Thyroid gland (tissue), 4 donors: ENCODE results near the gene ASCC1. TPM values are rescaled to one million over a fixed set of nuclear protein-coding genes. Genes with fewer than 3 reads are reported as not detected.

Experiments used
- DNase-seq, 2 donors: peaks; one replicate each; pipeline ENCODE4 v3.0.0-alpha.2; 2019
- H3K27ac ChIP-seq, 3 donors: fragments of 200-600 bp; sonication (generic); 1 replicate in 2 of 3; 2 replicates in 1 of 3; pipeline ENCODE4 v1.5.1; 2016 to 2019; ENCODE audit warnings: mild to moderate bottlenecking in 1 of 3, moderate library complexity in 1 of 3
- H3K27me3 ChIP-seq: fragments of 200-600 bp; sonication (generic); one replicate; pipeline ENCODE4 v1.5.1; 2019
- H3K36me3 ChIP-seq, 2 donors: fragments of 200-600 bp; sonication (generic); one replicate each; pipeline ENCODE4 v1.5.1; 2016 to 2019
- H3K4me1 ChIP-seq, 2 donors: fragments of 200-600 bp; sonication (generic); one replicate each; pipeline ENCODE4 v1.5.1; 2017 to 2019
- H3K4me3 ChIP-seq, 3 donors: fragments of 200-600 bp; sonication (generic); replicated peaks in 1 of 3; 1 replicate in 2 of 3; 2 replicates in 1 of 3; pipeline ENCODE4 v1.5.1; 2016; ENCODE audit warnings: mild to moderate bottlenecking in 1 of 3
- H3K9me3 ChIP-seq: fragments of 200-600 bp; sonication (generic); one replicate; pipeline ENCODE4 v1.5.1; 2017
- POLR2A ChIP-seq, 2 donors: fragments of 450-650 bp; IDR thresholded peaks; one replicate each; pipeline ENCODE4 v1.6.1; 2017; ENCODE audit warnings: antibody characterized with exemption in 2 of 2, mild to moderate bottlenecking in 2 of 2, moderate library complexity in 1 of 2
- WGBS, 2 donors: methylation state at CpG; one replicate each; pipeline ENCODE4 v1.1.5; 2017; 5-methylcytosine and 5-hydroxymethylcytosine counted together
- intact Hi-C: fragments of 100-400 bp; cut with DNase I; formaldehyde crosslinking; loops from one replicate; pipeline ENCODE4 v1.15.1; 2023
- total RNA-seq, 4 donors: library from RNA; depleted of rRNA; stranded (reverse); fragments of >200 nt; gene quantifications; one replicate each; pipeline ENCODE4 v1.2.3, GENCODE V29; 2016
- TF ChIP-seq, protein P1 (sequence below), 6 experiments: fragments of 200-600 bp in 3 of 6; fragments of 450-650 bp in 3 of 6; sonication (generic) in 3 of 6; IDR thresholded peaks; one replicate each; pipeline ENCODE4 v1.5.1; 2016 to 2019; ENCODE audit warnings: antibody characterized with exemption in 6 of 6, mild to moderate bottlenecking in 2 of 6, inconsistent platforms in 1 of 6, moderate library complexity in 1 of 6

ASCC1 gene
- total RNA-seq, 4 donors from 2014 or later = 26.7 to 30.3 (median 28.1) TPM

DNA sequence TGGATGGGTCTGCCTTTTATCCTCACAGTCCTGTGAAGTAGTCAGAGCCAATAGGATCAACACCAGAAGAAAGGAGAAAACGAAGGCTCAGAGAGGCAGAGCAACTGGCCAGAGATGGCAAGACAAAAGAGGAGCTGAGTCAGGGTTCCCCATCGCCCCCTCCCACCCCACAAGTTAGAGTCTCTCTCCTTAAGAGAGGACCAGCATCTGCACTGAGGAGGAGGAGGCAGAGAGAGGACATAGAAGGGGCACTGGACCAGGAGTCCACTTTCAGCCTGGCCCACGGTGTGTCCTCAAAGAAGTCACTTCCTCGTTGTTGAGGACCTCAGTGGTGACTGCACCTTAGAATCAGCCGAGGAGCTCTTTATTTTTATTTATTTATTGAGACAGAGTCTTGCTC lies 139.3 kb downstream of the ASCC1 start:
- no peaks in the 10 kb centered on the region for H3K9me3 ChIP-seq
- no peaks in the 10 kb centered on the region for H3K36me3 ChIP-seq
- H3K4me1 ChIP-seq = no peaks in the 10 kb centered on the region
- intact Hi-C loops = no loop called here
- no peaks in the 10 kb centered on the region for H3K27me3 ChIP-seq
- H3K27ac ChIP-seq = no peak overlapping the region
- TF ChIP-seq POLR2A (IDR thresholded peaks at IDR 0.05) = no peak
- TF ChIP-seq, protein P1, sequence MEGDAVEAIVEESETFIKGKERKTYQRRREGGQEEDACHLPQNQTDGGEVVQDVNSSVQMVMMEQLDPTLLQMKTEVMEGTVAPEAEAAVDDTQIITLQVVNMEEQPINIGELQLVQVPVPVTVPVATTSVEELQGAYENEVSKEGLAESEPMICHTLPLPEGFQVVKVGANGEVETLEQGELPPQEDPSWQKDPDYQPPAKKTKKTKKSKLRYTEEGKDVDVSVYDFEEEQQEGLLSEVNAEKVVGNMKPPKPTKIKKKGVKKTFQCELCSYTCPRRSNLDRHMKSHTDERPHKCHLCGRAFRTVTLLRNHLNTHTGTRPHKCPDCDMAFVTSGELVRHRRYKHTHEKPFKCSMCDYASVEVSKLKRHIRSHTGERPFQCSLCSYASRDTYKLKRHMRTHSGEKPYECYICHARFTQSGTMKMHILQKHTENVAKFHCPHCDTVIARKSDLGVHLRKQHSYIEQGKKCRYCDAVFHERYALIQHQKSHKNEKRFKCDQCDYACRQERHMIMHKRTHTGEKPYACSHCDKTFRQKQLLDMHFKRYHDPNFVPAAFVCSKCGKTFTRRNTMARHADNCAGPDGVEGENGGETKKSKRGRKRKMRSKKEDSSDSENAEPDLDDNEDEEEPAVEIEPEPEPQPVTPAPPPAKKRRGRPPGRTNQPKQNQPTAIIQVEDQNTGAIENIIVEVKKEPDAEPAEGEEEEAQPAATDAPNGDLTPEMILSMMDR (IDR thresholded peaks at IDR 0.05) = no peak
- DNase-seq = no peak
- WGBS, 2 donors = 64 to 78% methylated on average over 5 of the region's 5 CpGs
- H3K4me3 ChIP-seq = no peak overlapping the region

DNA sequence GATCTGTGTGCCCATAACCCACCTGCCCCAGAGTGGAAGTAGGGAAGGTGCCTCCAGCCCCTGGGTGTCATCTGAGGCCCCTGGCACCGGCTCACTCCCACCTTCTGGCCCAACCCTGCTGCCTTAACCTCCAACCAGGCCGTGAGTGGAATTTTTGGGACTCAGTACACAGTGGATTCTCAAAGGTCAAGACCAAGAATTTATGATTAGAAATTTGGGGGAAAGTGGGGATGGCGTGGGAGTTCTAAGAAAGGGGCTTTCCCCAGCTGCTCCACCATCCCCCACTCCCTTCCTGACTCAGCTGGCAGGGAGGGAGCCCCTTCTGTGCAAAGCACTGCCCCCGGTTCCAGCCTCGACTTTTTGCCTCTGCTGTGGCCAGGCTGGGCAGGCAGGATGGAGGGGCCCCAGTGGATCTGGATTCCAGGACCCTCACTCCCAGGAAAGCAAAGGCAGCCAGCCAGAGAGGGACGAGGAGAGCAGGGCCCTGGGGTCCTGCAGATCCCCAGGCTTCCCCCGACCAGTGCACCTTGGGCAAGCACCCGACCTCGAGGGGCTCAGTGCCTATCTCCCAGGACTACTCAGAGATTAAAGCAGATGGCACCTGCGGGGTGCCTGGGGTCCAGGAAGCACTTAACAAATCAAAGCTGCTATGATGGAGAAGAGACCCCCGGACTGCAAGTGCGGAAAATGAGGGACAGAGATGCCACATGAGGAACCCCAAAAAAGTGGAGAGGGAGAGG lies 140.5 kb downstream of the ASCC1 start:
- no peak for TF ChIP-seq POLR2A (IDR thresholded peaks at IDR 0.05)
- TF ChIP-seq, protein P1 (IDR thresholded peaks at IDR 0.05) = no peak
- DNase-seq = no peak
- WGBS, 2 donors = 78 to 86% methylated on average over 11 to 12 of the region's 12 CpGs
- no peaks in the 10 kb centered on the region for H3K36me3 ChIP-seq
- no peaks in the 10 kb centered on the region for H3K4me1 ChIP-seq
- intact Hi-C loops = no loop called here
- no peak overlapping the region for H3K27ac ChIP-seq
- H3K4me3 ChIP-seq = no peak overlapping the region
- no peaks in the 10 kb centered on the region for H3K27me3 ChIP-seq
- no peaks in the 10 kb centered on the region for H3K9me3 ChIP-seq

DNA sequence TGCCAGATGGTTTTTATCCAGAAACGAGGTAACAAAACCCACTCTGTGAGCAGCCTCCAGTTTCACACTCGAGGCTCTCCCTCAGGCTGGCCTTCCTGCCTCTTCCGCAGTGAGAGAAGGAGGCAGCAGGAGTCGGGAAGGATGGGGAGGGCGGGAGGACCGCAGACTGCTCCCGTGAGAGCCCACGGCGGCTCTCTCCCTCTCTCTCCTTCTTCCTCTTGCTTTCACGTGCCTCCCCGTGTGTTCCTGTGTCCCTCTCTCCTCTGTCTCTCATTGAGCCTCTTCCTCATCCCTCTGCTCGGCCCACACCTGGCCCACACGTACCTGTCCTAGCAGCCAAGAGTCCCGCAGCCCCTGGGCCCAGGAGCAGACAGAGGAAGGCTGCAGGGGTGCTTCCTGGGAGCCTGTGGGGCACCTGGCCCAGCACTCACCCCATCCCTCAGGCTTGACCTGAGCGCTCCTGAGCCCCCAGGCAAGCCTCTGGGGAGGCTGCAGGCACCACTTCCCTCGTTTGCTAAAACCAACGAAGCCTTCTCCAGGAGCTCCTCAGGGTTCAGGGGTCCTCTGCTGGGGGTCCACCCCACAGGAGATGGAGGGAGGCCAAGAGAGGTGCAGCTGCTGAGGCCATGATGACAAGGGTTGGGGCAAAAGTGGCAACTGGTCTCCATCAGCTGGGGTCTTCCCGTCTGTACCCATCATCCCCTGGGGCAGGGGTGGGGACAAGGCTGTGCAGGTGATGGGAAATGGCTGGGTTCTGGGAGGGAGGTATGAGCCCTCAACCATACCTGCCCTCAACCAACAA lies 141.3 kb downstream of the ASCC1 start:
- intact Hi-C loops = no loop called here
- Histone ChIP-seq H3K27ac (no peak overlapping the region), H3K36me3 (no peaks in the 10 kb centered on the region), H3K27me3 (no peaks in the 10 kb centered on the region), H3K4me3 (no peak overlapping the region), H3K9me3 (no peaks in the 10 kb centered on the region), H3K4me1 (no peaks in the 10 kb centered on the region)
- 75 to 80% methylated on average over 14 to 18 of the region's 18 CpGs for WGBS, 2 donors
- TF ChIP-seq POLR2A (IDR thresholded peaks at IDR 0.05) = no peak
- TF ChIP-seq, protein P1 (IDR thresholded peaks at IDR 0.05) = no peak
- no peak for DNase-seq

DNA sequence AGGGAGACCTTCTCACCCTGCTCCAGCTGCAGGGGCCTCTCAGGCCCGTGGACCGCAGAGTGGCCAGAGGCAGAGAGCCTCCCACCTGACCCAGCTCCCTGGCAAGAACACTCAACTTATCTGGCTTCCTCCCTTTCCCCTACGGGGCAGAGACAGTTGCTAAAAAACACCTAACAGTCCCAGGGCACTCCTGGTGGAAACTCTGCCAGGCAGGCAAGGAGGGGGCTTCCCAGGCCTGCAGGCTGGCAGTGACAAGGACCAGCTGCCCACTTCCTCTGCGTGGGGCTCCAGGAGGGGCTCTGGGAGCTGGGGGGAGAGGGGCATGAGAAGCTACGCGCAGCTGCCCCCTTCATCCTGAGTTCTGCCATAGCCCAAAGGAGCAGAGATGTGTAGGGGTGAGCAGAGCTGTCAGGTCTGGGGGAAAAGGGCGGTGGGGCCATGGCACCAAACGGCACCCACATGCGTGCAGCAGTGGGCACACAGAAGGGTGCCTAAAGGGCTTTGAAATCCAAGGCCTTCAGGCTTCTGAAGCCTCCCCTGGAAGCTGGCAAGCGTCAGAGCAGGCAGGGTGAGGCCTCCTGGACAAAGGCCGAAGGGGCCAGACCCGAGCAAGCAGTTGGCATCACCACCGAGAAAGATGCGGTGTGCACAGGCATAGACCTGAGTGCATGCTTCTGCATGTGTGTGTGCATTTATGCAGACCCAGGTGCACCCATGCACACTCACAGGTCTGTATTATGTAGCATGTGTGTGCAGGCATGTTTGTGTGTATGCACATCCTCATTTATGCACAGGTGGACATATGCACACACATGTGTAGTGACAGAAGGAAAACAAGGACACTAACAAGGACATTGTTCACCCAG lies 142.1 kb downstream of the ASCC1 start:
- TF ChIP-seq, protein P1 (IDR thresholded peaks at IDR 0.05) = no peak
- no peak for TF ChIP-seq POLR2A (IDR thresholded peaks at IDR 0.05)
- Histone ChIP-seq H3K9me3 (no peaks in the 10 kb centered on the region), H3K27me3 (no peaks in the 10 kb centered on the region), H3K4me1 (no peaks in the 10 kb centered on the region), H3K27ac (no peak overlapping the region), H3K36me3 (no peaks in the 10 kb centered on the region), H3K4me3 (no peak overlapping the region)
- 76 to 77% methylated on average over 12 to 13 of the region's 14 CpGs for WGBS, 2 donors
- intact Hi-C loops = no loop called here
- DNase-seq = no peak
